ENCODE data around the gene GAGE12J.
"Not testable (repeated sequence)": the region's sequence is repeated elsewhere in the genome, so short reads cannot be mapped to it uniquely, and the experiment has no call there.

DNA sequence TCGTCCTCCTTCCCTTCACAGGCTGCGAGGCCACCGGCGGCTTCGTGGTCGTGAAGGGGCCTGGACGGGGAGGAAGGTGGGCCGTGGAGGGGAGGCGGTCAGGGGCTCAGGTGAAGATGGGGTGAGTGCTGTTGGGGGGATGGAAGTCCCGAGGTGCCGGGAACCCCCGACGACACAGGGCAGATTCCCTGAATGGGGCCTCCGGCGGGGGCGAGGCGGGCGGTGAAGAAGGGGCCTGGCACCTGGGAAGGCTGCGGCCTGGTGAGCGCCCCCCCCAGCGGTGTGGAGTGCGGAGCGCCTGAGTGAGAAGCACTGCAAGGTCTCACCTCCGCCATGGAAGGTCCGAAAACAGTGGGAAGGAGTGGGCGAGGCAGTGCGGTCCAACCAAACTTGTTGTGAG is 429 bp downstream of the GAGE12J start:
- TF ChIP-seq, protein P1, sequence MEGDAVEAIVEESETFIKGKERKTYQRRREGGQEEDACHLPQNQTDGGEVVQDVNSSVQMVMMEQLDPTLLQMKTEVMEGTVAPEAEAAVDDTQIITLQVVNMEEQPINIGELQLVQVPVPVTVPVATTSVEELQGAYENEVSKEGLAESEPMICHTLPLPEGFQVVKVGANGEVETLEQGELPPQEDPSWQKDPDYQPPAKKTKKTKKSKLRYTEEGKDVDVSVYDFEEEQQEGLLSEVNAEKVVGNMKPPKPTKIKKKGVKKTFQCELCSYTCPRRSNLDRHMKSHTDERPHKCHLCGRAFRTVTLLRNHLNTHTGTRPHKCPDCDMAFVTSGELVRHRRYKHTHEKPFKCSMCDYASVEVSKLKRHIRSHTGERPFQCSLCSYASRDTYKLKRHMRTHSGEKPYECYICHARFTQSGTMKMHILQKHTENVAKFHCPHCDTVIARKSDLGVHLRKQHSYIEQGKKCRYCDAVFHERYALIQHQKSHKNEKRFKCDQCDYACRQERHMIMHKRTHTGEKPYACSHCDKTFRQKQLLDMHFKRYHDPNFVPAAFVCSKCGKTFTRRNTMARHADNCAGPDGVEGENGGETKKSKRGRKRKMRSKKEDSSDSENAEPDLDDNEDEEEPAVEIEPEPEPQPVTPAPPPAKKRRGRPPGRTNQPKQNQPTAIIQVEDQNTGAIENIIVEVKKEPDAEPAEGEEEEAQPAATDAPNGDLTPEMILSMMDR (conservative IDR thresholded peaks at IDR 0.05): not testable (repeated sequence)
- TF ChIP-seq ZFX (IDR thresholded peaks at IDR 0.05): not testable (repeated sequence)

All from C4-2B (cell line).